ENCODE data around the gene SLF2.

The SLF2 gene

GRCh38 chr10:100902622-100903021 lies 10.1 kb upstream of the SLF2 start:
- Histone ChIP-seq H3F3A (ENCODE audit: insufficient read depth, low read length) (no peaks in the 10 kb centered on the region), H3K27ac (ENCODE audit: low read depth, low read length, poor library complexity, severe bottlenecking) (no peak overlapping the region), H3K79me2 (ENCODE audit: insufficient read depth, low read length) (no peaks in the 10 kb centered on the region), H3K4me3 (ENCODE audit: low read depth, low read length, poor library complexity, severe bottlenecking) (no peak overlapping the region), H2AFZ (ENCODE audit: low read length) (no peak overlapping the region), H3K9ac (ENCODE audit: low read length) (no peak overlapping the region), H3K9me3 (ENCODE audit: low read length) (no peaks in the 10 kb centered on the region), H3K27me3 (ENCODE audit: insufficient read depth, low read length) (no peaks in the 10 kb centered on the region), H3K4me2 (ENCODE audit: low read length) (no peak overlapping the region), H4K20me1 (ENCODE audit: insufficient read depth, low read length) (no peaks in the 10 kb centered on the region), H3K36me3 (ENCODE audit: insufficient read depth, low read length) (no peaks in the 10 kb centered on the region), H3K9me2 (ENCODE audit: low read depth, low read length) (no peaks in the 10 kb centered on the region), H3K4me1 (ENCODE audit: insufficient read depth, low read length, severe bottlenecking) (no peaks in the 10 kb centered on the region)
- TF ChIP-seq EZH2 (IDR thresholded peaks at IDR 0.05; ENCODE audit: borderline replicate concordance, low read length) = no peak
- TF ChIP-seq CTCF (IDR thresholded peaks at IDR 0.05; ENCODE audit: low read length) = no peak

GRCh38 chr10:100904917-100905316 lies 7.8 kb upstream of the SLF2 start:
- no peaks in the 10 kb centered on the region for H3F3A ChIP-seq (ENCODE audit: insufficient read depth, low read length)
- H3K9ac ChIP-seq (ENCODE audit: low read length) = no peak overlapping the region
- no peak overlapping the region for H2AFZ ChIP-seq (ENCODE audit: low read length)
- no peaks in the 10 kb centered on the region for H3K27me3 ChIP-seq (ENCODE audit: insufficient read depth, low read length)
- H3K9me2 ChIP-seq (ENCODE audit: low read depth, low read length) = no peaks in the 10 kb centered on the region
- H3K79me2 ChIP-seq (ENCODE audit: insufficient read depth, low read length) = no peaks in the 10 kb centered on the region
- H3K9me3 ChIP-seq (ENCODE audit: low read length) = no peaks in the 10 kb centered on the region
- TF ChIP-seq EZH2 (IDR thresholded peaks at IDR 0.05; ENCODE audit: borderline replicate concordance, low read length) (no peak), CTCF (IDR thresholded peaks at IDR 0.05; ENCODE audit: low read length) (no peak)
- H3K4me1 ChIP-seq (ENCODE audit: insufficient read depth, low read length, severe bottlenecking) = peaks cover 5% of the 10 kb centered on the region
- no peak overlapping the region for H3K27ac ChIP-seq (ENCODE audit: low read depth, low read length, poor library complexity, severe bottlenecking)
- H3K36me3 ChIP-seq (ENCODE audit: insufficient read depth, low read length) = no peaks in the 10 kb centered on the region
- H3K4me2 ChIP-seq (ENCODE audit: low read length) = no peak overlapping the region
- H3K4me3 ChIP-seq (ENCODE audit: low read depth, low read length, poor library complexity, severe bottlenecking) = no peak overlapping the region
- H4K20me1 ChIP-seq (ENCODE audit: insufficient read depth, low read length) = no peaks in the 10 kb centered on the region

- no peak overlapping the region for H3K4me3 ChIP-seq (ENCODE audit: low read depth, low read length, poor library complexity, severe bottlenecking)
- no peak overlapping the region for H3K4me2 ChIP-seq (ENCODE audit: low read length)
- no peaks in the 10 kb centered on the region for H3K79me2 ChIP-seq (ENCODE audit: insufficient read depth, low read length)
- H3K27me3 ChIP-seq (ENCODE audit: insufficient read depth, low read length) = no peaks in the 10 kb centered on the region
- TF ChIP-seq EZH2 (IDR thresholded peaks at IDR 0.05; ENCODE audit: borderline replicate concordance, low read length) (no peak), CTCF (IDR thresholded peaks at IDR 0.05; ENCODE audit: low read length) (no peak)
- H3K9ac ChIP-seq (ENCODE audit: low read length) = no peak overlapping the region
- no peak overlapping the region for H3K27ac ChIP-seq (ENCODE audit: low read depth, low read length, poor library complexity, severe bottlenecking)
- peaks cover 12% of the 10 kb centered on the region for H3K4me1 ChIP-seq (ENCODE audit: insufficient read depth, low read length, severe bottlenecking)
- H3K9me3 ChIP-seq (ENCODE audit: low read length) = no peaks in the 10 kb centered on the region
- no peaks in the 10 kb centered on the region for H3K36me3 ChIP-seq (ENCODE audit: insufficient read depth, low read length)
- H4K20me1 ChIP-seq (ENCODE audit: insufficient read depth, low read length) = no peaks in the 10 kb centered on the region
- no peak overlapping the region for H2AFZ ChIP-seq (ENCODE audit: low read length)
- H3F3A ChIP-seq (ENCODE audit: insufficient read depth, low read length) = no peaks in the 10 kb centered on the region
- H3K9me2 ChIP-seq (ENCODE audit: low read depth, low read length) = no peaks in the 10 kb centered on the region
Observed at GRCh38 chr10:100907175-100907574, 5.6 kb upstream of the SLF2 start.
